Amniotic stem cell (primary cell): Measurements from ENCODE around the gene MAGT1.
"Not testable (repeated sequence)": the region's sequence is repeated elsewhere in the genome, so short reads cannot be mapped to it uniquely, and the experiment has no call there.

ENCODE experiments used
- DNase-seq: peaks from one replicate; lab custom pipeline; 2025; lab: John Stamatoyannopoulos, UW

The MAGT1 gene

DNA sequence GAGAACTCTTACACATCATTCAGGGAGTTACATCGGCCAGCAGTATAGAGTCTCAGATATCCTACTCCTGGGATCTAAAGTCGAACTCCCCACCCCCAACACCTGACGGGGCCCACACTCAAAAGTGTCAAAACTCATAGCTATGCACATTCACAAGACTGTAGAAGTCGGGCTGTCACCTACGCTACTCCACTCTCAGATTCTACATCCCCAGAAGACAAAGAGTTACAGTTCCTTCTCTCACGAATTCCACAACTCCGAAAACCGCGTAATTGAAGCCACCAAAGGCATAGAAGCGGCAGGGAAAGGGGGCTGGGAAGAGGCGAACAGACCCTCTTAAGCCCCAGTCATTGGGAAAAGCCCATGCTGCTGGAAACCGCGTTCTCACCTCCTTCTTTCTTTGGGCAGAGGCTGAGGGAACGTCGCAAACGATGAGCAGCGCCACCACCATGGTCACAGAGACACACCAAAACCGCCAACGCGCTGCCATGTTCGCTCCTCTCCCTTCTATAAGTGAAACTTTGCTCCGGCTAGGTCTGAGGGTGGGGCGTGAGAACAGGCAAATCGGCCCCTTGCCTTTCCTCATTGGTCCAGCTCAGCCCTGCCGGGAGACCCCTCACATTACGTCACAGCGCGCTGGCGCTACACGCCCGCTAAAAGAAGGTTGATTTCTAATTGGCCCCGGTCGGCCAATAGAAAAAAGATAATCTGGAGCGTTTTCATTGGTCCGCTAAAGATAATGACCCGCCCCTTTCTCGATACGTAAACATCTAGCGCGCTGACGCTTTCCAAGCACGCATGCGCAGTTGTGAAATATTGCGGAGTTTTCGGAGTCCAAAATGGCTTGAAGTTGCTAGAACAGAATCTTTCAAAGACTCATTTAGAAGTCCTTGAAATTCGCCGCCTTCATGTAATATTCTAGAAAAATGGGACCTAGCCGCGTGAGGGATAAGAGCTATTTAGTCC, at the start of gene MAGT1:
MAGT1 (minus strand) TSS at position 515 of the 966 bp plus-strand sequence; CDS start at position 490, 25 bp downstream.
- DNase-seq, result peak; percentile 92

GRCh38 chrX:77945031-77945430, 49.8 kb upstream of the MAGT1 start:
- DNase-seq, result not testable (repeated sequence)

GRCh38 chrX:77938083-77938680, 42.9 kb upstream of the MAGT1 start:
- DNase-seq, result no peak

GRCh38 chrX:77937291-77937690, 42.1 kb upstream of the MAGT1 start:
- no peak for DNase-seq

DNA sequence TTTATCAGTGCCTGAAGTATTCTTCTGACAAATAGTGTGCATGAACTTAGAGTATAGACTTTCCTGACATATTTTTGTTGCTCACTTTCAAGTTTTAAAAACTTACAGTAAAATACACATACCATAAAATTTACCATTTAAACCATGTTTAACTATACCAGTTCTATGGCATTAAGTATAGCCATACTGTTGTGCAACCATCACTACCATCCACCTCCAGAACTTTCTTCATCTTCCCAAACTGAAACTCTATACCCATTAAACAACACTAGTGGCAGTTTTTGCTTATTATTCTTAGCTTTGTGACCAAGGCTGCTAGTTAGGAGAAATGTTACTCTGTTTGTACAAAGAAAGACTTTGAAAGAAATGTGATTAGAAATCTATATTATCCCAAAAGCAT, 41.1 kb upstream of the MAGT1 start:
- DNase-seq, result no peak

DNA sequence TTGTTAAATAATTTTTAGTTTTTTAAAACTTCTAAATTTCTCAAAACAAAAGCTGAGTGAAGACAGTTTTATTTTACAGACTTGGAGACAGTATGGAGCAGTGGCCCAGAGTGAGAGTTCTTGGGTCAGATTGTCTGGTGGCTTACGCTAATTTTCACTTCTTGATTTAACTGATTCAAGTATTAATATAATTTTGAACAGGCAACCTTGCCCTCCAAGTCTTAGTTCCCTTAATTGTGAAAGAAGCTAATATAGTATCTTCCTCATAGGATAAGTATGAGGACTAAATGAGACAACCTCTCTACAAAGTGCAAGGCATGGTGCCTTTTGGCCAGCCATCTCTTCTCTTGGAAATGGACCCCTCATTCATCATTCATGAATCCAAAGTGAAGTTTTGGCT, 40.7 kb upstream of the MAGT1 start:
- DNase-seq, result no peak

DNA sequence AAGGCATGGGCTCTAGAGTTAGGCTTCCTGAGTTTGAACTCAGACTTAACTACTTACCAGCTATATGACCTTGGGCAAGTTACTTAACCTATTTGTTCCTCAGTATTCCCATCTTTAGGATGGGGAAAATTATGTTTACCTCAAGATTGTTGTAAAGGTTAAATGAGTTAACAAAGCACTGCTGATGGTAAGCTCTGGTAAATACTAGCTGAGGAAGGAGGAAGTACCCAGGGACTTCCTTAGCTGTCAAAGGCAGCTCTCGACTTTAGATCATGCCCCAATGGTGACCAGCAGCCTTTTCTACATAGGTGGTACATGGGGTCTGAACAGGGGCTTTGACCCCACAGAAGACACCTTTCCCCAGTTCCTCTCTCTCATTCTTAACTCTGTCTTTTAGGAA, 35.3 kb upstream of the MAGT1 start:
- no peak for DNase-seq

- DNase-seq, result no peak
These were observed 30.5 kb upstream of the MAGT1 start for GRCh38 chrX:77925764-77926163.

- DNase-seq, result no peak
These were observed 29.2 kb upstream of the MAGT1 start for GRCh38 chrX:77924320-77924859.

DNA sequence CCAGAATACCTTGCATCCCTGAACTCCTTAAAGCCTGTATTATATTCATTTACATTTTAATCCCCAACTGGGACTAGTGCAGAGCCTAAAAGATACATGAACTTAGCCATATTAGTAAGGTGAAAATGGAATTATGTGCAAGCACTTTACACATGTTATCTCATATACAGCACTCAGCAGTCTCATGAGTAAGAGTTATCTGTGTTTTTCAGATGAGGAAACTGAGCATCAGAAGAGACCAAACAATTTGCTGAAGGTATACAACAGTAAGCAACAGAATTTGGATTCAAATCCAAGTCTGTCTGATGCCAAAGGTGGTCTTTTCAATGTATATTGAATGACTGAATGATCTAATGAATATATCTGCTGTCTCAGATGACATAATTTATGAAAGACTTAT, 27.6 kb upstream of the MAGT1 start:
- no peak for DNase-seq

- not testable (repeated sequence) for DNase-seq
These were observed 24.1 kb upstream of the MAGT1 start for GRCh38 chrX:77919370-77919769.

DNA sequence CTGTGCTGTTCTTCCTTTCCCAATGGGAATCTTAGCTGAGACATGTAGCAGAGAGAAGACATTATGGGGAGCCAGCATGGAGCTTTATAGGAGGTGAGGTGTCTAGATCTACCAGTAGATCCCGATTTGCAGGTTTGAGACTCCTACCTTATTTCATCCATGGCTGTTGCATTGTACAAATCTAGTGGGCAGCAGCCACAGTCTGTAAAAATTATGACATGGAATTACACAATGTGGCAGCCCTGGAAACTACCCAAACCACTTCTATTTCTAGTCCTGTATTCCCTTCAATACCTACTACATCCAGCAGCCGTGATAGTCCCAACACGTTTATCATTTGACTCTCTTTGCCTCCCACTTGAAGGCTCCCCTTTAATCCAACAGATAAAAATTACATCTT, 23.3 kb upstream of the MAGT1 start:
- DNase-seq, result no peak

GRCh38 chrX:77917294-77917933, 22.2 kb upstream of the MAGT1 start:
- DNase-seq, result no peak

DNA sequence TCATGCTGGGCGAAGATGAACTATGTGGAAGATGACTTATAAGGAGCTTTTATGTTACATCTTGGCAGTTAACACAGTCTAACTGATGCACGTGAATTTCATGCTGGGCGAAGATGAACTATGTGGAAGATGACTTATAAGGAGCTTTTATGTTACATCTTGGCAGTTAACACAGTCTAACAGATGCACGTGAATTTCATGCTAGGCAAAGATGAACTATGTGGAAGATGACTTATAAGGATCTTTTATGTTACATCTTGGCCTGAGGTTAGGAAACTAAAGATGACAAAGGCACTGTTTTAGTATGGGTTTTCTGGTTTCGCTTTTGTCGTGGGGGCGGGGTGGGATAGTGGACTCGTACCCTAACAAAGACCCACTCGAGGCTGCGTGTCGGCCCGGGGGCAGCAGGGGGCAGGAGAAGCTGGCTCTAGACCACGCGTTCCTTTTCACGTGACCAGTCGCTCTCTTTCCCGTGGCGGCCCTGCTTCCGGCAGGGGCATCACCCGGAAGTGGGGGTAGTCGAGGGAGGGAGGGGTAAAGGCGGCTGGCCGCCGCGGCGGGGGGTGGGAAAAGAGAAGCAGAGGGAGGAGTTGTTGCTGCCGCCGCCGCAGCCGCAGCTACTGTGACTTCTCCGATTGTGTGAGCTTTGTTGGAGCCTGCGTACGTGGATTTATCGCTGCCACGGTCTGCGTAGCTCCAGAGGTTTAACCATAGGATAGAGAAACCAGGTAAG, 15.0 kb upstream of the MAGT1 start, which contains the start of gene ATP7A:
ATP7A (plus strand) TSS at position 586 of the 733 bp plus-strand sequence. CDS start 60,949 bp downstream, outside the sequence.
- peak; percentile 65 for DNase-seq

GRCh38 chrX:77901506-77901905, 6.3 kb upstream of the MAGT1 start:
- no peak for DNase-seq

DNA sequence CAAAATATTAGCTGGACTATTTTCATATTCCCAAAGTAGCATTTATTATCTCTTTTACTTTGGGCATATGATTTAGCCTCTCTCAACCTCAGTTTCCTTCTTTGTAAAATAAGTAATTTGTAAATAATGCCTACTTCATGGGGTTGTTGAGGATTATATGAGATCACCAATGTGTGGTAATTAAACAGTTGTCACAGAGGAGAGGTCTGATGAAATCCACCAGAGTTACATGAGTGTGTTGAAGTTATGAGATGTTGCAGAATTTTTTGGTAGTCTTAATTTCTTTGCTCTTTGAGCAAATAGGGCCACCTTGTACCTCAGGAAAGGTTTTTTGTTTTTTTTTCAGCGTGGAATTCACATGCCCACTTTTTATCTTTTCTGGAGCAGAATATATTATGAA, 5.5 kb upstream of the MAGT1 start:
- DNase-seq, result no peak

DNA sequence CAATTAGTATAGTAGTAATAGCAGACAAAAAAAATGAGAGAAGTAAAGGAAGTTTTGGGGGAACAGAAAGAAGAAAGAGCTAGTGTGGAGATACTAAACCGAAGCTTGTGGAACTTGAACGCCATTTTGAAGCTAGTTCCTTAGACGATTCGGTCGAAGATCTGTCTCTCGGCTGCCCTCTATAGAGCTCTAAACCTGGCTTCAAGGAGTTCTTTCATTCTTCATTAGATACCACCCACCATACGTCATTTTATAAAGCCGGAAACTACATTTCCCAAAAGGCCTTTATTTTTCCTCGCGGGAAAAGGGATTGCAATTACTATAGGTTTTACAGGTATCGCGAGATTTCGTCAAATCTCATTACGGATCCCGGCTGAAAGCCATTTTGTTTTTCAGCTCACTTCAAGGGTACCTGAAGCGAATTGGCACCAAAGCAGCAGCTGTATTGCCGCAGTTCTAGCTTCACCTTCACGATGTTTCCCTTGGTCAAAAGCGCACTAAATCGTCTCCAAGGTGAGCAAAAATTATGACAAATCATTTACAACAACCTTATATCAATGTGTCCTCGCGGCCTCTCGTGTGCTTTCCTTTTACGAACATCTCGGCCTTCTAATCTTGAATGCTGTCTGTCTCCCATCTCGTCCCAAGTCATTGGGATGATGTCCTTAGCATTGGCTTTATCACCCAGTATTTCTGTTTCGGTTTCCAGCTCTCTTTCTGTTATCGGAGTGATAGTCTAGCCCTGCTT, 4.0 kb upstream of the MAGT1 start, which contains the start of gene COX7B:
COX7B (plus strand) TSS at position 388 of the 748 bp plus-strand sequence; CDS start at position 474, 86 bp downstream.
- peak; percentile 93 for DNase-seq

DNA sequence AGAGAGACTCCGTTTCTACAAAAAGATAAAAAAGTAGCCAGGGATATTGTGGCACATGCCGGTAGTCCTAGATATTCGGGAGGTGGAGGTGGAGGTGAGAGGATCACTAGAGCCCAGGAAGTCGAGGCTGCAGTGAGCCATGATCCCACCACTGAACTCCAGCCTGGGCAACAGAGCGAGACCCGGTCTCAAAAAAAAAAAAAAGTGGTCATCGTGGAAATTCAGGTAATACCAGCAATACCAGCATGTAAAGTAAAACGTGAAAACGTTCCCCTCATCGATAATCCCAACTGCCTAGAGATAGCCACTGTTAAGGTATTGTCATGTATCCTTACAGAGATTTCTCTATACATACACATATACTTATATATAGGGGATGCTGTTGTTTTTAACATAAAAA, 1.5 kb downstream of the MAGT1 start:
- no peak for DNase-seq

DNA sequence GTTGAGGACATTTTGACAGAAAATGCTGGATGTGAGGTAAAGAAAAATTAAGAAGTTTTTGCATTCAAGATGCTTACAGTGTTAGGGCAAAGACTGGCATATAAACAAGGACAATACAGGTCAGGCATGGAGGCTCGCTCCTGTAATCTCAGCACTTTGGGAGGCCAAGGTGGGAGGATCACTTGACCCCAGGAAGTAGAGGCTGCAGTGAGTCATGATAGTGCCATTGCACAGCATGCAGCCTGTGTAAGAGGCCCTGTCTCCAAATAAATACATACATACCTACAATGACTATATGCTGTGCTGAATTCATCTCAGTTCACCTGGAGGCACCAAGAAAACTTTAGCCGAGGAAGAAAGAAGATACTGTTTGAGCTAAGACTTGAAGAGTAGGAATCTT, 2.3 kb downstream of the MAGT1 start:
- DNase-seq, result no peak

DNA sequence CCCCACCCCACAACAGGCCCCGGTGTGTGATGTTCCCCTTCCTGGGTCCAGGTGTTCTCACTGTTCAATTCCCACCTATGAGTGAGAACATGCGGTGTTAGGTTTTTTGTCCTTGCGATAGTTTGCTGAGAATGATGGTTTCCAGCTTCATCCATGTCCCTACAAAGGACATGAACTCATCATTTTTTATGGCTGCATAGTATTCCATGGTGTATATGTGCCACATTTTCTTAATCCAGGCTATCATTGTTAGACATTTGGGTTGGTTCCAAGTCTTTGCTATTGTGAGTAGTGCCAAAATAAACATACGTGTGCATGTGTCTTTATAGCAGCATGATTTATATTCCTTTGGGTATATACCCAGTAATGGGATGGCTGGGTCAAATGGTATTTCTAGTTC, 13.8 kb downstream of the MAGT1 start:
- DNase-seq, result not testable (repeated sequence)

- DNase-seq, result no peak
These were observed 19.9 kb downstream of the MAGT1 start for GRCh38 chrX:77875372-77875771.
